ENCODE measurements around the gene TCHP.
"Not testable (repeated sequence)": the region's sequence is repeated elsewhere in the genome, so short reads cannot be mapped to it uniquely, and the experiment has no call there.

The TCHP gene

GRCh38 chr12:109928058-109928656 is 28.1 kb downstream of the TCHP start:
- peaks cover 33% of the 10 kb centered on the region for H3K36me3 ChIP-seq (ENCODE audit: insufficient read depth, low read length)
- no peak overlapping the region for H3K9ac ChIP-seq (ENCODE audit: low read length)
- no peak overlapping the region for H3K27ac ChIP-seq (ENCODE audit: low read depth, low read length)
- no peaks in the 10 kb centered on the region for H3K27me3 ChIP-seq (ENCODE audit: control insufficient read depth in 1 of 2, insufficient read depth in 2 of 2, low read length in 2 of 2)
- no peaks in the 10 kb centered on the region for H3K9me3 ChIP-seq (ENCODE audit: low read length)
- no peak overlapping the region for H3K4me3 ChIP-seq (ENCODE audit: low read depth in 1 of 2, low read length in 2 of 2)
- no peaks in the 10 kb centered on the region for H3K4me1 ChIP-seq (ENCODE audit: insufficient read depth, low read length)

- not testable (repeated sequence) for H3K9me3 ChIP-seq (ENCODE audit: low read length); H3K27me3 ChIP-seq (ENCODE audit: control insufficient read depth in 1 of 2, insufficient read depth in 2 of 2, low read length in 2 of 2); H3K4me1 ChIP-seq (ENCODE audit: insufficient read depth, low read length); H3K9ac ChIP-seq (ENCODE audit: low read length); H3K4me3 ChIP-seq (ENCODE audit: low read depth in 1 of 2, low read length in 2 of 2); H3K27ac ChIP-seq (ENCODE audit: low read depth, low read length)
- H3K36me3 ChIP-seq (ENCODE audit: insufficient read depth, low read length) = peaks cover 40% of the 10 kb centered on the region
Observed at GRCh38 chr12:109929326-109929725, 29.3 kb downstream of the TCHP start.

DNA sequence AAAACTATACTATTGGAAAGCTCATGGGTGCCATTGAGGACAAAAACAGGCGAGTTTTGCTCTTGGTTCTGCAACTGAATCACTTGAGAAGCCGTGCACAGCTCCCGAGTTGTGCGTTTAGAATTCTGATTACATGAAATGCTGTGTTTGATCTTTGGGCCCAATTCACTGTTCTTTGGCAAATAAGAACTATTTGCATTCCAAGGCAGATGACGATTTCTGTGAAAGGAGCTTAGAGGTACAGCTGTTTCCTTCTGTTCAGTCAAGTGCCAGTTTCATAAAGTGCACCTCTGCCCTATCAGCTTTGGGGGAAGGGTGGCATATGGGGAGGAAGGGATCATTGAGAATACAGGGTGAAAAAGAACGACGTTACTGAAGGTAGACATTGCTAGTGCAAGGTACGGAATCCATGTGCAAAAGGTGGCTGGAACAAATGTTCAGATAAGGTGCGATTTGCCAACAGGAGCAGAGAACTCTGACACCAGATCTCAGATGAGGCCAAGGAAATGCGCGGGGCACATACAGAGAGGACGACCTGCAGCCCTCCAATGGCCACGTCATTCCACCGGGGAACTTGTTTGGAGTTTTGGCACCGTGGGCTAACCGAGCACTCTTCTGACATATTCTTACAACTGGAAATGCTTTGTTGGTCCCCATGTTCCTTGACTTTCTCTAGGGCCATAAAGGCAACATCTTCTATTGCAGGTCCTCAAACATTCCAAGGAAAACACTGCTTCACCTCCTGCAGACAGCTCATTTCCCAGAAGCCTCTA is 30.1 kb downstream of the TCHP start:
- H3K27ac ChIP-seq (ENCODE audit: low read depth, low read length) = no peak overlapping the region
- H3K4me1 ChIP-seq (ENCODE audit: insufficient read depth, low read length) = no peaks in the 10 kb centered on the region
- H3K4me3 ChIP-seq (ENCODE audit: low read depth in 1 of 2, low read length in 2 of 2) = no peak overlapping the region
- H3K9me3 ChIP-seq (ENCODE audit: low read length) = no peaks in the 10 kb centered on the region
- no peak overlapping the region for H3K9ac ChIP-seq (ENCODE audit: low read length)
- no peaks in the 10 kb centered on the region for H3K27me3 ChIP-seq (ENCODE audit: control insufficient read depth in 1 of 2, insufficient read depth in 2 of 2, low read length in 2 of 2)
- peaks cover 42% of the 10 kb centered on the region for H3K36me3 ChIP-seq (ENCODE audit: insufficient read depth, low read length)

DNA sequence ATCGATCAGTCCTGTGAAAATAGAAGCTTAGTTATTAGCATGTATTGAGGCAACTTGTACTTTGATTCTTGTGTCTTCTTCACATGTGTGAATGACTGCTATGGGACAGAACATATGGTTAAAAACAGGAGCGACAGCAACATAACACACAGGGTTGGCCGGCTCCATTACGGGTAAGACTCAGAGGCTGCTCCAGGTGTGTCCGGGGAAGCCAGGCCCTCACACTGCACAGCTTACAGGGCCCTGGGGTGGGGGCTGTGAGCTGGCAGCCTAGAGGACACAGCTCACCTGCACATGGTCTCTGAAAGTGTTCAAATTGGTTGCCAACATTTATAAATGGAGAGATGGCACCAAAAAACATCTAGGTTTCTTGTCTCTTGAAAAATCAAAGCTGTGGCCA is 31.1 kb downstream of the TCHP start:
- Histone ChIP-seq H3K9ac (ENCODE audit: low read length) (no peak overlapping the region), H3K27me3 (ENCODE audit: control insufficient read depth in 1 of 2, insufficient read depth in 2 of 2, low read length in 2 of 2) (no peaks in the 10 kb centered on the region), H3K4me3 (ENCODE audit: low read depth in 1 of 2, low read length in 2 of 2) (no peak overlapping the region), H3K9me3 (ENCODE audit: low read length) (no peaks in the 10 kb centered on the region), H3K27ac (ENCODE audit: low read depth, low read length) (no peak overlapping the region), H3K4me1 (ENCODE audit: insufficient read depth, low read length) (no peaks in the 10 kb centered on the region), H3K36me3 (ENCODE audit: insufficient read depth, low read length) (peaks cover 42% of the 10 kb centered on the region)

GRCh38 chr12:109932878-109933503 is 32.9 kb downstream of the TCHP start:
- Histone ChIP-seq H3K4me3 (ENCODE audit: low read depth in 1 of 2, low read length in 2 of 2) (no peak overlapping the region), H3K27ac (ENCODE audit: low read depth, low read length) (no peak overlapping the region), H3K27me3 (ENCODE audit: control insufficient read depth in 1 of 2, insufficient read depth in 2 of 2, low read length in 2 of 2) (no peaks in the 10 kb centered on the region), H3K9ac (ENCODE audit: low read length) (no peak overlapping the region), H3K36me3 (ENCODE audit: insufficient read depth, low read length) (peaks cover 57% of the 10 kb centered on the region), H3K9me3 (ENCODE audit: low read length) (no peaks in the 10 kb centered on the region), H3K4me1 (ENCODE audit: insufficient read depth, low read length) (no peaks in the 10 kb centered on the region)

- H3K9me3 ChIP-seq (ENCODE audit: low read length) = no peaks in the 10 kb centered on the region
- no peak overlapping the region for H3K27ac ChIP-seq (ENCODE audit: low read depth, low read length)
- peaks cover 67% of the 10 kb centered on the region for H3K36me3 ChIP-seq (ENCODE audit: insufficient read depth, low read length)
- no peaks in the 10 kb centered on the region for H3K27me3 ChIP-seq (ENCODE audit: control insufficient read depth in 1 of 2, insufficient read depth in 2 of 2, low read length in 2 of 2)
- no peak overlapping the region for H3K9ac ChIP-seq (ENCODE audit: low read length)
- no peak overlapping the region for H3K4me3 ChIP-seq (ENCODE audit: low read depth in 1 of 2, low read length in 2 of 2)
- no peaks in the 10 kb centered on the region for H3K4me1 ChIP-seq (ENCODE audit: insufficient read depth, low read length)
Observed at GRCh38 chr12:109934026-109934425, 34.0 kb downstream of the TCHP start.

GRCh38 chr12:109937371-109937770 is 37.3 kb downstream of the TCHP start:
- Histone ChIP-seq H3K9ac (ENCODE audit: low read length) (no peak overlapping the region), H3K4me1 (ENCODE audit: insufficient read depth, low read length) (peaks cover 11% of the 10 kb centered on the region), H3K27ac (ENCODE audit: low read depth, low read length) (no peak overlapping the region), H3K4me3 (ENCODE audit: low read depth in 1 of 2, low read length in 2 of 2) (no peak overlapping the region), H3K9me3 (ENCODE audit: low read length) (no peaks in the 10 kb centered on the region), H3K36me3 (ENCODE audit: insufficient read depth, low read length) (peaks cover 44% of the 10 kb centered on the region), H3K27me3 (ENCODE audit: control insufficient read depth in 1 of 2, insufficient read depth in 2 of 2, low read length in 2 of 2) (no peaks in the 10 kb centered on the region)

DNA sequence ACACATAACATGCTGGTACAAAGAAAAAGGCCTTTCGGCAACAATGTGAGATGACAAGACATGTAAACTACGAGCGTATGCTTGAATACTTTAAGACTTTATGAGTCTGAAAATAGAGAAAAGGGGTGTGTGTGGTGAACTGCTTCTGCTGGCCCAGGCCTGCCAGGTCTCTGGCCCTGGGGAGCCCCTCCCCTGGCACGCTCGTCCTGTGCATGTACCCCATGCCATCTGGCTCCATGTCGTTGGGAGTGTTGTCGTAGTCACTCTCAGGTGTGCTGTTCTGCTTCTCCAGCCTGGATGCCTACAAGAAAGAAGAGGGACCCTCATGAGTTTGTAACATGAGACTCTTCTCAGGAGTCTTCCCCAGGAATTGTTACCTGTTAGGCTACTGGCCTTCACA is 38.9 kb downstream of the TCHP start:
- H3K9me3 ChIP-seq (ENCODE audit: low read length) = no peaks in the 10 kb centered on the region
- peaks cover 33% of the 10 kb centered on the region for H3K36me3 ChIP-seq (ENCODE audit: insufficient read depth, low read length)
- no peaks in the 10 kb centered on the region for H3K27me3 ChIP-seq (ENCODE audit: control insufficient read depth in 1 of 2, insufficient read depth in 2 of 2, low read length in 2 of 2)
- no peak overlapping the region for H3K4me3 ChIP-seq (ENCODE audit: low read depth in 1 of 2, low read length in 2 of 2)
- no peak overlapping the region for H3K27ac ChIP-seq (ENCODE audit: low read depth, low read length)
- H3K4me1 ChIP-seq (ENCODE audit: insufficient read depth, low read length) = peaks cover 11% of the 10 kb centered on the region
- H3K9ac ChIP-seq (ENCODE audit: low read length) = no peak overlapping the region

GRCh38 chr12:109939504-109939903 is 39.4 kb downstream of the TCHP start:
- no peak overlapping the region for H3K27ac ChIP-seq (ENCODE audit: low read depth, low read length)
- no peak overlapping the region for H3K4me3 ChIP-seq (ENCODE audit: low read depth in 1 of 2, low read length in 2 of 2)
- no peaks in the 10 kb centered on the region for H3K27me3 ChIP-seq (ENCODE audit: control insufficient read depth in 1 of 2, insufficient read depth in 2 of 2, low read length in 2 of 2)
- H3K9me3 ChIP-seq (ENCODE audit: low read length) = no peaks in the 10 kb centered on the region
- no peak overlapping the region for H3K9ac ChIP-seq (ENCODE audit: low read length)
- H3K4me1 ChIP-seq (ENCODE audit: insufficient read depth, low read length) = peaks cover 11% of the 10 kb centered on the region
- H3K36me3 ChIP-seq (ENCODE audit: insufficient read depth, low read length) = peaks cover 30% of the 10 kb centered on the region

- no peak overlapping the region for H3K9ac ChIP-seq (ENCODE audit: low read length)
- no peaks in the 10 kb centered on the region for H3K27me3 ChIP-seq (ENCODE audit: control insufficient read depth in 1 of 2, insufficient read depth in 2 of 2, low read length in 2 of 2)
- H3K27ac ChIP-seq (ENCODE audit: low read depth, low read length) = no peak overlapping the region
- peaks cover 19% of the 10 kb centered on the region for H3K4me1 ChIP-seq (ENCODE audit: insufficient read depth, low read length)
- no peak overlapping the region for H3K4me3 ChIP-seq (ENCODE audit: low read depth in 1 of 2, low read length in 2 of 2)
- H3K9me3 ChIP-seq (ENCODE audit: low read length) = no peaks in the 10 kb centered on the region
- H3K36me3 ChIP-seq (ENCODE audit: insufficient read depth, low read length) = peaks cover 37% of the 10 kb centered on the region
Observed at GRCh38 chr12:109940339-109940923, 40.4 kb downstream of the TCHP start.

GRCh38 chr12:109943811-109944210 is 43.7 kb downstream of the TCHP start:
- H3K9me3 ChIP-seq (ENCODE audit: low read length) = no peaks in the 10 kb centered on the region
- H3K4me1 ChIP-seq (ENCODE audit: insufficient read depth, low read length) = peaks cover 44% of the 10 kb centered on the region
- peaks cover 15% of the 10 kb centered on the region for H3K36me3 ChIP-seq (ENCODE audit: insufficient read depth, low read length)
- no peak overlapping the region for H3K4me3 ChIP-seq (ENCODE audit: low read depth in 1 of 2, low read length in 2 of 2)
- no peak overlapping the region for H3K27ac ChIP-seq (ENCODE audit: low read depth, low read length)
- no peak overlapping the region for H3K9ac ChIP-seq (ENCODE audit: low read length)
- no peaks in the 10 kb centered on the region for H3K27me3 ChIP-seq (ENCODE audit: control insufficient read depth in 1 of 2, insufficient read depth in 2 of 2, low read length in 2 of 2)

Measured in muscle layer of colon (tissue), 2 donors.